Anterior cingulate cortex (tissue), 58 donors: Measurements from ENCODE around the gene CBY2.
"Not testable (repeated sequence)": the region's sequence is repeated elsewhere in the genome, so short reads cannot be mapped to it uniquely, and the experiment has no call there.

Experiments used
- DNase-seq, 58 donors: peaks; one replicate each; lab custom pipeline; 2025; lab: John Stamatoyannopoulos, UW

The CBY2 gene

GRCh38 chr13:45702088-45702487 lies at the start of gene CBY2:
Gene CBY2 (plus strand): TSS chr13:45702320. CDS start chr13:45702391, 71 bp downstream.
- DNase-seq, result no peak

DNA sequence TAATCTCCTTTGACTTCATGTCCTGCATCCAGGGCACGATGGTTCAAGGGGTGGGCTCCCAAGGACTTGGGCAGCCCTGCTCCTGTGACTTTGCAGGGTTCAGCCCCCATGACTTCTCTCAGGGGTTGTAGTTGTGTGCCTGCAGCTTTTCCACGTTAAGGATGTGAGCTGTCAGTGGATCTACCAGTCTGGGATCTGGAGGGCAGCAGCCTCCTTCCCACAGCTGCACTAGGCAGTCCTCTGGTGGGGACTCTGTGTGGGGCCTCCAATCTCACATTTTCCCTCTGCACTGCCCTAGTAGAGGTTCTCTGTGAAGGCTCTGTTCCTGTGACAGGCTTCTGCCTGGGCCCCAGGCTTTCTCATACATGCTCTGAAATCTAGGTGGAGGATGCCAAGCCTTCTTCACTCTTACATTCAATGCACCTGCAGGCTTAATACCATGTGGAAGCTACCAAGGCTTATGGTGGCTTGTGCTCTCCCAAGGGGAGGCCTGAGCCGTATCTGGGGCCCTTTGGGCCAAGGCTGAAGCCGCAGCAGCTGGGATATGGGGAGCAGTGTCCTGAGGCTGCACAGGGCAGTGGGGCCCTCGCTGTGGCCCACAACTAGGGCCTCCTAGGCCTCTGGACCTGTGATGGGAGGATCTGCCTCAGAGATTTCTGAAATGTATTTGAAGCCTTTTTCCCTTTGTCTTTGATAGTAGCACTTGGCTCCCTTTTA lies 47.3 kb upstream of the CBY2 start:
- no peak for DNase-seq

GRCh38 chr13:45658586-45659235 lies 43.4 kb upstream of the CBY2 start:
- DNase-seq, result peak in 5 of 58 donors; percentile 1 to 6 (median 2)

GRCh38 chr13:45659536-45659935 lies 42.6 kb upstream of the CBY2 start:
- no peak for DNase-seq

- not testable (repeated sequence) for DNase-seq
Measured at GRCh38 chr13:45660458-45660857, 41.7 kb upstream of the CBY2 start.

GRCh38 chr13:45662162-45662561 lies 40.0 kb upstream of the CBY2 start:
- DNase-seq, result peak in 6 of 58 donors; percentile 2 to 37 (median 4)

GRCh38 chr13:45662903-45663302 lies 39.2 kb upstream of the CBY2 start:
- DNase-seq, result not testable (repeated sequence)

DNA sequence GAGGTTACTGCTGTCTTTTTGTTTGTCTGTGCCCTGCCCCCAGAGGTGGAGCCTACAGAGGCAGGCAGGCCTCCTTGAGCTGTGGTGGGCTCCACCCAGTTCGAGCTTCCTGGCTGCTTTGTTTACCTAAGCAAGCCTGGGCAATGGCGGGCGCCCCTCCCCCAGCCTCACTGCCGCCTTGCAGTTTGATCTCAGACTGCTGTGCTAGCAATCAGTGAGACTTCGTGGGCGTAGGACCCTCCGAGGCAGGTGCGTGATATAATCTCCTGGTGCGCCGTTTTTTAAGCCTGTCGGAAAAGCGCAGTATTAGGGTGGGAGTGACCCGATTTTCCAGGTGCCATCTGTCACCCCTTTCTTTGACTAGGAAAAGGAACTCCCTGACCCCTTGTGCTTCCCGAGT lies 32.5 kb upstream of the CBY2 start:
- not testable (repeated sequence) for DNase-seq

GRCh38 chr13:45670189-45670885 lies 31.8 kb upstream of the CBY2 start:
- peak in 5 of 58 donors; percentile 1 to 14 (median 4) for DNase-seq

GRCh38 chr13:45674908-45675307 lies 27.2 kb upstream of the CBY2 start:
- no peak for DNase-seq

DNA sequence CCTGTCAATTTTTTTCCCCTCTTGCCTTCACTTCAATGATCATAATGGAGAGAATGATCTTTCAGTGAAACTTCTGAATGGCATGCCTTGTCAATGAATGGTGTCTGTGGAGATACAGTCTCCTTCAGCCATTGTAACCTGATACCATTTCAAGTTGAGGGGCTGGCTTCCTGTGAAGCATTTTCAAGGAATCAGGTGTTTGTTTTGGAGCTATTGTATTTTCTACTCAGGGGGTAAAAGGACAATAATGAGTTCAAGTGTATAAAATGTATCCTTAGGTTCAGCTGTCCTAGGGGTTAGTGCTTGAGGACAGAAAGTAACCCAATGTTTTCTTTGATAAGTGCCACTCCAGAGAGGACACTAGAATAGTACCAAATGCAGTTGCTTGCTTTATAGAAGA lies 23.8 kb upstream of the CBY2 start:
- no peak for DNase-seq

- no peak for DNase-seq
Measured at GRCh38 chr13:45681113-45681512, 21.0 kb upstream of the CBY2 start.

DNA sequence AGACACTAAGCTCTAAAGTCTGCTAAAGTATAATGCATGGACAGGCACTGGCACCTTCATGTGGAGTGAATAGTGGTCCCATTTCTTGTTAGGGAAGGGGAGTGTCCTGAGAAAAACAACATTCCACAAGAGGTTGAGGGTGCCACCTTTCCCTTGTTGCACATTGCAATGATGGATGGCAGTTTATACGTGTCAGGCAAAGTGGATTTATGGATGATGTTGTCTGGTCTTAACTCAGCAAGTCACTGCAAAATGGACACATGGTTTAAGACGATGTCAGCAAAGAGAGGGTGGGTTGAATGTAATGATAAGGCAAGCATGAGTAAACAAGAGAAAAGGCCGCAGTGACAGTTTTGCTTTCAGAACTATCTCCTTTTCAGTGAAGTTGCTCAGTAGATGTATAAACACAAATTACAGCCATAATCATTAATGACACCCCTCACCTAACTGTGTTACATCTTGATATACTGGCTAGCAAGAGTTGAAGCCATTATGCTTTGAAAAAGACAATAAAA lies 19.6 kb upstream of the CBY2 start:
- no peak for DNase-seq

- DNase-seq, result no peak
Measured at GRCh38 chr13:45683701-45684100, 18.4 kb upstream of the CBY2 start.

DNA sequence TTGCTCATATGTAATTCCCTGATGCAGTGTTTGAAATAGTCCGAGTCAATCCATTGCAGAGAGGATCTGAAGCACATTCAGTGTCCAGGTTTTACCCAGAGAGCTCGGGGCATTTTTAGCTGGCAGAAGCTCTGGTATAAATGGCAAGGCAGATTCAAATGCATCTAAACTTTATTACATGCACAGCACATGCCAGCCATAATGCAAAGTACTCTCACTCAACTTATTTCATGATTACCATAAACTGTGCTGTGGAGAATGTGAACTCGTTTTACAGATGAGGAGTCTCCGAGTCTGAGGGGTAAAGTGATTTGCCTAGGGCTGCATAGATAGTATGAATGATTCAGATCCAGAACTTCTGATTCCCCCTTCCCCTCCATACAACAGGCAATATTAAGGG lies 13.5 kb upstream of the CBY2 start:
- no peak for DNase-seq

DNA sequence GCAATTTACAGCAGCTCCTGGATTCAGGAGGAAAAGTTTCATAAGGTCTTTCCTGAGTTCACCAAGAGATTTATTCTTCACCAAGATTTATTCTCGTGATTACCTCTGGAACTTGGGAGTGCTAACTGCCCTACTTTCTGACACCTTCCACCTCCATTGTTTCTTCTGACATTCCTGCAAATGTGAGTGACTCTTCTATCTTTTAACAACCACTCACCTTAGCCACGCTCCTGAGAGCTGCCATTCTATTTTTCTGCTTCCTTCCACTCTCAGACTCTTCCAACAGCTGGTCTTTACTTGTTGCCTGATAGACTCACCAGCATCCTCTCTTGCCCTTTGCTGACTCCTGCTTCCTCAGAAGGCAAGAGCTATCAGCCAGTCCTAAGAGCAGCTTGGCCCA lies 11.5 kb upstream of the CBY2 start:
- no peak for DNase-seq

DNA sequence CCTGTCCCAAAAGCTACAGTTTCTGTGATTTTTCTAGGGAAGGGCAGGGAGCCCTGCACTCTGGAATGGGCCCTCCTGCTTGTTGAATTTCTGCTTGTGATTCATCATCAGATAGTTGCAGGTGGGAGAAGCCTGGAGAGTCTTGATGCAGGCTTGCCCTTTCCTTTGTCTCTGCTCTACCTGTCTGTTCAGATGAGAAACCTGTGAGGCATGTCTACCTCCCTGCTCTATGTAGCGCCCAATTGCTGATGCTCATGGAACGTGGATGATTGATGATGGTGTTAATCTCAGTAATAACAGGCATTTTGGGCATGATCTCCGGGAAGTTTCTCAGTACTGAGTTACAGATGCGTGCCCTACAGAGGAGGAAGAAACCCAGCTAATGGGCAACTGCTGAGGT lies 10.9 kb upstream of the CBY2 start:
- DNase-seq, result no peak

- DNase-seq, result no peak
Measured at GRCh38 chr13:45691667-45692066, 10.5 kb upstream of the CBY2 start.

- DNase-seq, result no peak
Measured at GRCh38 chr13:45695198-45695730, 6.9 kb upstream of the CBY2 start.

- DNase-seq, result no peak
Measured at GRCh38 chr13:45696610-45697226, 5.4 kb upstream of the CBY2 start.
